ENCODE results near the gene VTI1A.

The VTI1A gene

GRCh38 chr10:112628951-112629609, 182.1 kb downstream of the VTI1A start:
- H3K4me3 ChIP-seq (ENCODE audit: control insufficient read depth, low read depth, low read length) = no peak overlapping the region
- TF ChIP-seq, protein P1, sequence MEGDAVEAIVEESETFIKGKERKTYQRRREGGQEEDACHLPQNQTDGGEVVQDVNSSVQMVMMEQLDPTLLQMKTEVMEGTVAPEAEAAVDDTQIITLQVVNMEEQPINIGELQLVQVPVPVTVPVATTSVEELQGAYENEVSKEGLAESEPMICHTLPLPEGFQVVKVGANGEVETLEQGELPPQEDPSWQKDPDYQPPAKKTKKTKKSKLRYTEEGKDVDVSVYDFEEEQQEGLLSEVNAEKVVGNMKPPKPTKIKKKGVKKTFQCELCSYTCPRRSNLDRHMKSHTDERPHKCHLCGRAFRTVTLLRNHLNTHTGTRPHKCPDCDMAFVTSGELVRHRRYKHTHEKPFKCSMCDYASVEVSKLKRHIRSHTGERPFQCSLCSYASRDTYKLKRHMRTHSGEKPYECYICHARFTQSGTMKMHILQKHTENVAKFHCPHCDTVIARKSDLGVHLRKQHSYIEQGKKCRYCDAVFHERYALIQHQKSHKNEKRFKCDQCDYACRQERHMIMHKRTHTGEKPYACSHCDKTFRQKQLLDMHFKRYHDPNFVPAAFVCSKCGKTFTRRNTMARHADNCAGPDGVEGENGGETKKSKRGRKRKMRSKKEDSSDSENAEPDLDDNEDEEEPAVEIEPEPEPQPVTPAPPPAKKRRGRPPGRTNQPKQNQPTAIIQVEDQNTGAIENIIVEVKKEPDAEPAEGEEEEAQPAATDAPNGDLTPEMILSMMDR (IDR thresholded peaks at IDR 0.05; ENCODE audit: control insufficient read depth, insufficient read depth, low read depth, low read length, missing control alignments) = no peak
- DNase-seq (ENCODE audit: low read depth) = no peak

DNA sequence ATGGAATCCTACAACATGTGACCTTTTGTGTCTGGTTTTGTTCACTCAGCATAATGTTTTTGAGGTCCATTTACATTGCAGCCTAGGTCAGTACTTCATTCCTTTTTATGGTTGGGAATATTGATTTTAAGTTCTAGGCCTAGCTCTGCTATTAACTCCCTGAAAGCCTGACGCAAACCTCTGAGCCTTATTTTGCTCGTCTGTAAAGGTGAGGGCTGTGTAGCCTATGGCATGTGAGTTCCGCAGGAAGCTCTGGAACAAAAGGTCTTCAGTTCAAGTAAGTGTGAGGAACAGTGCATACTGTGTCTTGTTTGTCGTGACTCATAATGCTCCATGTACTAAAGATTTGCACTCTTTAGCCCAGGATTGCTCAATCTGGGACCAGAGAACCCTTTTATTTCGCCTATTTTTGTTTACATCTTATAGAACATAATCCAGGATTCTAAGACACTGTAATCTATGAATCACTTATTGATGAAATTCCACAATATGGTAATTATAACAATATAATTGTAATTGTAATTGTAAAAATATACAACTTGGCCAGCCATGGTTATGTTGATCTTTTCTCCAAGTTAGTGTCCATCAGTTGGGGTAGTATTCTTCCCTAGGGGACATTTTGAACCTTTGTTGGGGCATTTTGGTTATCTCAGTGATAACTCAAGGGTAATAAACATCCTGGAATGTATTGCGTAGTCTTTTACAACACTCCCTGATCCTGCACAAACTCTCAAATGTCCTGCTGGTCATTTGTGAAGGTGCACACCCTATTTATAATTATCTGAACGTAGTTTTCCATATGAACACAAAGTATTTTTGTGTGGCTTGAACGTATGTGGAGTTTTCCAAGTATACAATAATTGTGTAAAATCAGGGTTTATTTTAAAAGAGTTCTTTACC, 184.7 kb downstream of the VTI1A start:
- no peak overlapping the region for H3K4me3 ChIP-seq (ENCODE audit: control insufficient read depth, low read depth, low read length)
- TF ChIP-seq, protein P1 (IDR thresholded peaks at IDR 0.05; ENCODE audit: control insufficient read depth, insufficient read depth, low read depth, low read length, missing control alignments) = no peak
- DNase-seq (ENCODE audit: low read depth) = no peak

DNA sequence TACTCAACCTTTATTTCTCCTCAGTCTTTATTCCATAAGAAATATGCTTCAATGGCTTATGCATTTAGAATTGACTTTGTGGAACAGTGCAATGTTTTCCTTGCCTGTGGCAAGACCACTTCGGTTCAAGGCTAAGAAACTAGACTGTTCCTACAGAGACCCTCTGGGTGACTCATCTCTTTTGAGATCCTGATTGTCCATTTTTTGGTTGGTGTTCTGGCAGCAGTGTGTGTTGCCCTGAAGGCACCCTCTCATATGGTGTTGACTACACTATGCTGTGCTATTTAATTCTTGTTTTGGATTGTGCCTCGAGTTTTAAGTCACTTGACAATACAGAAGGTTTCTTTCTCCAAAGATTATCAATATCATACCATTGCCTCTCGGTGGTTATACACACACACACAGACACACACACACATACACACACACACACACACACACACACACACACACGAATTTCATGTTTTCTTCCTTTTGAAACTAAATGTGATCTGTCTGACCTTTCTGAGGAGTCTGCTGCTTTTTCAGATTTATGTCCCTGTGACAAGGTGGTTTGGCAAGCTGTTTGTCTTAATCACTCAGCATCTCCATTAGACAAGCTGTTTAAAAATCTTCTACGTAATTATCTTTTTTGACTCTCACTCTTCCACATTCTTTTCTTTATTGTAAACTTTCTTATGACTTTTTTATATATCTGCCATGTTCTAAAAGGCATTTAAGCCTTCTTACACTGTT, 187.2 kb downstream of the VTI1A start:
- no peak overlapping the region for H3K4me3 ChIP-seq (ENCODE audit: control insufficient read depth, low read depth, low read length)
- DNase-seq (ENCODE audit: low read depth) = no peak
- TF ChIP-seq, protein P1 (IDR thresholded peaks at IDR 0.05; ENCODE audit: control insufficient read depth, insufficient read depth, low read depth, low read length, missing control alignments) = no peak

GRCh38 chr10:112637901-112638300, 190.9 kb downstream of the VTI1A start:
- DNase-seq (ENCODE audit: low read depth) = no peak
- TF ChIP-seq, protein P1 (IDR thresholded peaks at IDR 0.05; ENCODE audit: control insufficient read depth, insufficient read depth, low read depth, low read length, missing control alignments) = no peak

DNA sequence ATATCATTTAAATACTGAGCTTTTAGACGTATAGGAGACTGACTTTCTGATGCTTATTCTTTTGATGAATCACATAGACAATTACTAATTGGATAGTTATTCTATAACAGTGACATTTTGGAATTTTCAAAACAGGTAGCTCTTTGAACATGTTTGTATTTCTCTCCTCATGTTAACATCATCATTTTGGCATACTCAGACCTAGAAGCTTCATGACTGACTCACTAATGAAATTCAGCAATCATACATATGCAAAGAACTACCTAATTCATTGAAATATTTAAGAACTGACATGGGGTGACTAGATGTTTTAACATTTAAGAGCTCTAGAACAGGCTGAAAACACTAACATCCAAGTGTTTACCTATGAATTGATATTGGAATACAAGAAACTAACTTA, 192.3 kb downstream of the VTI1A start:
- H3K4me3 ChIP-seq (ENCODE audit: control insufficient read depth, low read depth, low read length) = no peak overlapping the region
- TF ChIP-seq, protein P1 (IDR thresholded peaks at IDR 0.05; ENCODE audit: control insufficient read depth, insufficient read depth, low read depth, low read length, missing control alignments) = no peak
- no peak for DNase-seq (ENCODE audit: low read depth)

More at GRCh38 chr10:112637901-112638300, 190.9 kb downstream of the VTI1A start:
- no peak overlapping the region for H3K4me3 ChIP-seq (ENCODE audit: control insufficient read depth, low read depth, low read length)

GRCh38 chr10:112640638-112641037, 193.6 kb downstream of the VTI1A start:
- DNase-seq (ENCODE audit: low read depth) = no peak
- no peak overlapping the region for H3K4me3 ChIP-seq (ENCODE audit: control insufficient read depth, low read depth, low read length)
- TF ChIP-seq, protein P1 (IDR thresholded peaks at IDR 0.05; ENCODE audit: control insufficient read depth, insufficient read depth, low read depth, low read length, missing control alignments) = no peak
